Nephron progenitor cell (in vitro differentiated cells): ENCODE data around the gene MAPKAP1.

ENCODE experiments used
- DNase-seq: peaks from one replicate; pipeline ENCODE4 v3.0.0; 2021
- H3K27ac Mint-ChIP-seq: 2 replicates; pipeline ENCODE4 v1.8.0; 2021; ENCODE audit warnings: mild to moderate bottlenecking, moderate library complexity, mixed read lengths
- H3K27me3 Mint-ChIP-seq: 2 replicates; pipeline ENCODE4 v1.8.0; 2021; ENCODE audit warnings: mild to moderate bottlenecking, low read depth, mixed read lengths; ENCODE audit not compliant: poor library complexity
- H3K36me3 Mint-ChIP-seq: 2 replicates; pipeline ENCODE4 v1.8.0; 2021; ENCODE audit warnings: low read depth, mixed read lengths
- H3K4me1 Mint-ChIP-seq: 2 replicates; pipeline ENCODE4 v1.8.0; 2021; ENCODE audit warnings: mixed read lengths
- H3K4me3 Mint-ChIP-seq: 2 replicates; pipeline ENCODE4 v1.8.0; 2021; ENCODE audit warnings: mild to moderate bottlenecking, moderate library complexity, mixed read lengths
- H3K9me3 Mint-ChIP-seq: 2 replicates; pipeline ENCODE4 v1.8.0; 2021; ENCODE audit warnings: mild to moderate bottlenecking, moderate library complexity, mixed read lengths
- TF ChIP-seq, protein P1 (sequence below): fragments of 200-600 bp; sonication (generic); IDR thresholded peaks from 2 replicates; pipeline ENCODE4 v1.5.0; 2021; ENCODE audit warnings: antibody characterized with exemption

MAPKAP1 gene

DNA sequence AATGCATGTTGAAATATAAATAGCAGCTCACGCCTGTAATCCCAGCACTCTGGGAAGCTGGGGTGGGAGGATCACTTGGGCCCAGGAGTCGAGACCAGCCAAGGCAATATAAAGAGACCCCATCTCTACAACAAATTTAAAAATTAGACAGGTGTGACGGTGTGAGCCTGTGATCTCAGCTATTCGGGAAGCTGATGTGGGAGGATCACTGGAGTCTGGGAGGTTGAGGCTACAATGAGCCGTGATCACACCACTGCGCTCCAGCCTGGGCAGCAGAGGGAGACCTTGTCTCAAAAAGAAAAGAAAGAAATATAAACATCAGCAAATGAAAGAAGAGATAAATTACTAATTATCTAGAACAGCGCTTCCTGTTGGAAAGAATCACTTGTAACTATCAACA, 105.0 kb downstream of the MAPKAP1 start:
- DNase-seq: peak; percentile 22
- peaks cover 37% of the 10 kb centered on the region for H3K4me1 Mint-ChIP-seq
- H3K9me3 Mint-ChIP-seq: no peaks in the 10 kb centered on the region
- H3K36me3 Mint-ChIP-seq: peaks cover 4% of the 10 kb centered on the region
- H3K4me3 Mint-ChIP-seq: no peak overlapping the region
- no peaks in the 10 kb centered on the region for H3K27me3 Mint-ChIP-seq
- TF ChIP-seq, protein P1, sequence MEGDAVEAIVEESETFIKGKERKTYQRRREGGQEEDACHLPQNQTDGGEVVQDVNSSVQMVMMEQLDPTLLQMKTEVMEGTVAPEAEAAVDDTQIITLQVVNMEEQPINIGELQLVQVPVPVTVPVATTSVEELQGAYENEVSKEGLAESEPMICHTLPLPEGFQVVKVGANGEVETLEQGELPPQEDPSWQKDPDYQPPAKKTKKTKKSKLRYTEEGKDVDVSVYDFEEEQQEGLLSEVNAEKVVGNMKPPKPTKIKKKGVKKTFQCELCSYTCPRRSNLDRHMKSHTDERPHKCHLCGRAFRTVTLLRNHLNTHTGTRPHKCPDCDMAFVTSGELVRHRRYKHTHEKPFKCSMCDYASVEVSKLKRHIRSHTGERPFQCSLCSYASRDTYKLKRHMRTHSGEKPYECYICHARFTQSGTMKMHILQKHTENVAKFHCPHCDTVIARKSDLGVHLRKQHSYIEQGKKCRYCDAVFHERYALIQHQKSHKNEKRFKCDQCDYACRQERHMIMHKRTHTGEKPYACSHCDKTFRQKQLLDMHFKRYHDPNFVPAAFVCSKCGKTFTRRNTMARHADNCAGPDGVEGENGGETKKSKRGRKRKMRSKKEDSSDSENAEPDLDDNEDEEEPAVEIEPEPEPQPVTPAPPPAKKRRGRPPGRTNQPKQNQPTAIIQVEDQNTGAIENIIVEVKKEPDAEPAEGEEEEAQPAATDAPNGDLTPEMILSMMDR: no peak
- H3K27ac Mint-ChIP-seq: peak overlapping the region; percentile 83

DNA sequence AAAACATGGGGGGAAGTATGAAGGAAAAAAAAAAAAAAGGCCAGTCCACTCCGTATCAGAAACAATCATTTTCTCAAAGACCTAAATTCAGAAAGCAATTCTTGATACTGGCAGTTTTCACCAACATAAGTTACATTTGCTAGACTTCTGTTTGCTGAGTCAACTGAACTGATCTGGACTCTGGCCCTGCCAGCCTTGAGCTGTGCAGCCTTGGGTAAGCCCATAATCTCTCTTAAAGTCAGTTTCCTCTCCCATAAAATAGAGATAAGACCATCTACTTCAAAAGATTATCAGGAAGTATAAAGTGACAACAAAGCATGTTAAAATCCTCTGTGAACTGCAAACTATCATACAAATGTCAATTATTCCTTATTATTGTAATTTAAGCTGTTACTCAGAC, 106.8 kb downstream of the MAPKAP1 start:
- no peak overlapping the region for H3K27ac Mint-ChIP-seq
- H3K4me3 Mint-ChIP-seq: no peak overlapping the region
- no peak for DNase-seq
- peaks cover 15% of the 10 kb centered on the region for H3K36me3 Mint-ChIP-seq
- TF ChIP-seq, protein P1: no peak
- H3K27me3 Mint-ChIP-seq: no peaks in the 10 kb centered on the region
- H3K9me3 Mint-ChIP-seq: no peaks in the 10 kb centered on the region
- H3K4me1 Mint-ChIP-seq: peaks cover 37% of the 10 kb centered on the region

DNA sequence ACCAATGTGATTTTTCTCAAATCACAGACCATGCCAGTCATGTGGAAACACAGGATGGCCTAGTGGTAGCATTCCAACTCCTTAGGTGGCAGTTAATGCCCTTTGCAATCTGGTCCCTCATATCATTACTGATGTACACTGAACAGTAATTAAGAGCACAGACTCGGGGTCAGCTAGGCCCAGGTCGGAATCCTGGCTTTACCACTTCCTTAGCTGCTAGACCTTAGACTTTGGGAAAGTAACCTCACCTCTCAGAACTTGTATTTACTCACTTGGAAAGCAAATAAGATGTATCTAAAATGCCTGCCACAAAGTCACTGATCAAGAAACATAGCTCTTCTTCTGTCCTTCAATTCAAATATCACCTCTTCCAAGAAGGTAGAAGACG, 112.8 kb downstream of the MAPKAP1 start:
- peaks cover 24% of the 10 kb centered on the region for H3K4me1 Mint-ChIP-seq
- peaks cover 13% of the 10 kb centered on the region for H3K36me3 Mint-ChIP-seq
- no peaks in the 10 kb centered on the region for H3K27me3 Mint-ChIP-seq
- no peak overlapping the region for H3K4me3 Mint-ChIP-seq
- H3K27ac Mint-ChIP-seq: peak overlapping the region; percentile 24
- no peak for DNase-seq
- TF ChIP-seq, protein P1: no peak
- H3K9me3 Mint-ChIP-seq: no peaks in the 10 kb centered on the region

DNA sequence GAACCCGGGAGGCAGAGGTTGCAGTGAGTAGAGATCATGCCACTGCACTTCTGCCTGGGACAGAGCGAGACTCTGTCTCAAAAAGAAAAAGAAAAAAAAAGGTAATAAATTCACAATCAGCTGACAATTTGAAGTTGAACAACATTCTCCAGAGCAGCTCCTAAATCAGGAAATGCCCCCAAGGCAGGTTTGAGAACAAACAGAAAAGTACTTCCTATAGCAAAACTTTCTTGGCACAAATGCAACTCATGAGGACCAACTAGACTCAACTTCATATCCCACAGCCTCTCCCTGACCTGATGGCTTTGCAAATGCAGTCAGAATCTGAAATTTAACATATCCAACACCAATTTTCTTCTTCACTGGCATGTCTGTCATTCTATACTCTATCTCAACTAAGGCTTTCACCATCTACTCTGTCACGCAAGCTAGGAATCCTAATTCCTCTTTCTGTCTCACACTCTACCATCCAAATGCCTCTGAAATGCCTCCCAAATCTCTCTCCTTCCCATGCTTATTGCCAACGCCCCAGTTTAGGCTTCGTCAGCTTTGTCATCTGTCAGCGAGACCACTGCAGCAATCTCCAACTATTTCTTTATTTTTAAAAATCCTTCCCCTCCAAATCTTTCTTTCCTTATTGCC, 113.3 kb downstream of the MAPKAP1 start:
- H3K27ac Mint-ChIP-seq: peak overlapping the region; percentile 11
- no peak for DNase-seq

DNA sequence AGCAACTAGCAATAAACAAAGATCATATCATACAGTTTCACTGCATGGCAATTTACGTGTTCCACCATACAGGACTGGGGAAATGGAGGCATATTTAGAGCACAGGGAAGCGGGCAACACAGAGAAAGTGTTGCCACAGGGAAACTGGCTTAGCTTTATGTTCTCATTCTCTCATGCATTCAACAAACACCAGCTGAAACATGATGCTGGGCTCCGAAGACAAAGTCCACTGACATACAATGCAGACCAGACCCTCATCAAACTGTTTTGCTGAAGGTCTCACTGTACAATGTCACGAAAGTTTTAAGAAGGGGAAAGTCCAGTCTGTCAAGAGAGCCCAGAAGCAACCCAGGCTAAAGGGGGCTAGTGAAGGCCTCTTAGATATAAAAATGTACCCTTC, 115.1 kb downstream of the MAPKAP1 start:
- H3K4me3 Mint-ChIP-seq: no peak overlapping the region
- no peaks in the 10 kb centered on the region for H3K27me3 Mint-ChIP-seq
- H3K36me3 Mint-ChIP-seq: peaks cover 11% of the 10 kb centered on the region
- TF ChIP-seq, protein P1: no peak
- no peaks in the 10 kb centered on the region for H3K9me3 Mint-ChIP-seq
- H3K4me1 Mint-ChIP-seq: peaks cover 25% of the 10 kb centered on the region
- DNase-seq: no peak
- no peak overlapping the region for H3K27ac Mint-ChIP-seq

More for the DNA sequence above, 113.3 kb downstream of the MAPKAP1 start:
- no peaks in the 10 kb centered on the region for H3K9me3 Mint-ChIP-seq
- no peaks in the 10 kb centered on the region for H3K27me3 Mint-ChIP-seq
- peaks cover 24% of the 10 kb centered on the region for H3K4me1 Mint-ChIP-seq
- peaks cover 11% of the 10 kb centered on the region for H3K36me3 Mint-ChIP-seq
- TF ChIP-seq, protein P1: no peak
- no peak overlapping the region for H3K4me3 Mint-ChIP-seq

DNA sequence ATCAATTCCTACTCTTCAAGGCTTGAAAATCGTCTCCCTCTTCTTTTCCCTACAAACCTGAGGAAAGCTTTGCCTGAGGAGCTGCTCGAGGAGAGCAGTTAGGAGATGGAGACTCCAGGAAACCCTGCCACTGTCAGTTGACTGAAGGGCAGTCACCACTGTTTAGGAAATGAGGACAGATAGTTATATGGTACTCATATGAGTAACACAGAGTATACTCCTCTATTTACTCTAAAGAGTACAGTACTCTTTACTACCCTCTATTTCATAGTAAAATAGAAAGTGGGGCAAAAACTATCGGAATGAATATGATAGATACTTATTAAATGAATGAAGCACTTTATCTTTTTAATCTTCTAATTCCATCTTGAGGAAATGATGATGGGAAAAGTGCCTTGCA, 115.8 kb downstream of the MAPKAP1 start:
- DNase-seq: no peak
- H3K36me3 Mint-ChIP-seq: peaks cover 7% of the 10 kb centered on the region
- TF ChIP-seq, protein P1: no peak
- H3K27ac Mint-ChIP-seq: peak overlapping the region; percentile 83
- H3K4me3 Mint-ChIP-seq: no peak overlapping the region
- peaks cover 32% of the 10 kb centered on the region for H3K4me1 Mint-ChIP-seq
- H3K9me3 Mint-ChIP-seq: no peaks in the 10 kb centered on the region
- no peaks in the 10 kb centered on the region for H3K27me3 Mint-ChIP-seq
